HG03575 (cell line): ENCODE data around the gene MINDY3.
"Not testable (repeated sequence)": the region's sequence is repeated elsewhere in the genome, so short reads cannot be mapped to it uniquely, and the experiment has no call there.

Source experiments
- ATAC-seq: cut with Tn5 transposase; IDR thresholded peaks from one replicate; pipeline ENCODE4 v1.9.1; 2021; ENCODE audit not compliant: unreplicated experiment, insufficient number of reproducible peaks, low FRiP score; ENCODE audit errors: extremely low read depth

MINDY3 gene

GRCh38 chr10:15789793-15790525 lies 70.3 kb downstream of the MINDY3 start:
- no peak for ATAC-seq

- ATAC-seq, result no peak
These were observed 72.9 kb downstream of the MINDY3 start for GRCh38 chr10:15787426-15787825.

GRCh38 chr10:15784662-15785300 lies 75.5 kb downstream of the MINDY3 start:
- no peak for ATAC-seq

GRCh38 chr10:15783941-15784636 lies 76.2 kb downstream of the MINDY3 start:
- no peak for ATAC-seq

GRCh38 chr10:15782851-15783250 lies 77.5 kb downstream of the MINDY3 start:
- no peak for ATAC-seq

- ATAC-seq, result no peak
These were observed 78.8 kb downstream of the MINDY3 start for GRCh38 chr10:15781381-15781960.

GRCh38 chr10:15780353-15781135 lies 79.8 kb downstream of the MINDY3 start:
- ATAC-seq, result no peak

- no peak for ATAC-seq
These were observed 84.8 kb downstream of the MINDY3 start for GRCh38 chr10:15775513-15775912.

GRCh38 chr10:15774534-15774933 lies 85.8 kb downstream of the MINDY3 start:
- ATAC-seq, result not testable (repeated sequence)

GRCh38 chr10:15764892-15765454 lies 95.3 kb downstream of the MINDY3 start:
- no peak for ATAC-seq

- no peak for ATAC-seq
These were observed 97.3 kb downstream of the MINDY3 start for GRCh38 chr10:15763006-15763405.

- not testable (repeated sequence) for ATAC-seq
These were observed 98.1 kb downstream of the MINDY3 start for GRCh38 chr10:15762239-15762638.

GRCh38 chr10:15761224-15761623 lies 99.1 kb downstream of the MINDY3 start:
- ATAC-seq, result not testable (repeated sequence)

GRCh38 chr10:15760681-15761080 lies 99.6 kb downstream of the MINDY3 start:
- ATAC-seq, result no peak

GRCh38 chr10:15759265-15759664 lies 101.0 kb downstream of the MINDY3 start:
- no peak for ATAC-seq

- no peak for ATAC-seq
These were observed 101.7 kb downstream of the MINDY3 start for GRCh38 chr10:15758618-15759017.

GRCh38 chr10:15754937-15755336 lies 105.4 kb downstream of the MINDY3 start:
- no peak for ATAC-seq

GRCh38 chr10:15751046-15751445 lies 109.3 kb downstream of the MINDY3 start:
- no peak for ATAC-seq

- no peak for ATAC-seq
These were observed 112.2 kb downstream of the MINDY3 start for GRCh38 chr10:15748126-15748525.
